ENCODE results near the gene FIZ1.
"Not testable (repeated sequence)": the region's sequence is repeated elsewhere in the genome, so short reads cannot be mapped to it uniquely, and the experiment has no call there.

FIZ1 gene

GRCh38 chr19:55594996-55595545, 4.2 kb downstream of the FIZ1 start:
- DNase-seq (ENCODE audit: low read depth in 2 of 2) = no peak

- DNase-seq (ENCODE audit: low read depth in 2 of 2) = no peak
Measured at GRCh38 chr19:55593096-55593772, 6.1 kb downstream of the FIZ1 start.

- DNase-seq (ENCODE audit: low read depth in 2 of 2) = no peak
Measured at GRCh38 chr19:55592391-55593090, 6.8 kb downstream of the FIZ1 start.

GRCh38 chr19:55591555-55591954, 7.8 kb downstream of the FIZ1 start:
- no peak for DNase-seq (ENCODE audit: low read depth in 2 of 2)

- DNase-seq (ENCODE audit: low read depth in 2 of 2) = no peak
Measured at GRCh38 chr19:55590617-55591016, 8.7 kb downstream of the FIZ1 start.

- DNase-seq (ENCODE audit: low read depth in 2 of 2) = no peak
Measured at GRCh38 chr19:55590109-55590508, 9.2 kb downstream of the FIZ1 start.

- no peak for DNase-seq (ENCODE audit: low read depth in 2 of 2)
Measured at GRCh38 chr19:55588738-55589137, 10.6 kb downstream of the FIZ1 start.

GRCh38 chr19:55586976-55587668, 12.2 kb downstream of the FIZ1 start:
- DNase-seq (ENCODE audit: low read depth in 2 of 2) = peak; percentile 78 to 84

GRCh38 chr19:55585658-55586339, 13.5 kb downstream of the FIZ1 start:
- DNase-seq (ENCODE audit: low read depth in 2 of 2) = no peak

GRCh38 chr19:55584871-55585270, 14.4 kb downstream of the FIZ1 start:
- no peak for DNase-seq (ENCODE audit: low read depth in 2 of 2)

- DNase-seq (ENCODE audit: low read depth in 2 of 2) = not testable (repeated sequence)
Measured at GRCh38 chr19:55583897-55584296, 15.4 kb downstream of the FIZ1 start.

GRCh38 chr19:55582284-55582683, 17.0 kb downstream of the FIZ1 start:
- DNase-seq (ENCODE audit: low read depth in 2 of 2) = not testable (repeated sequence)

- no peak for DNase-seq (ENCODE audit: low read depth in 2 of 2)
Measured at GRCh38 chr19:55581823-55582223, 17.5 kb downstream of the FIZ1 start.

GRCh38 chr19:55581145-55581822, 18.0 kb downstream of the FIZ1 start:
- DNase-seq (ENCODE audit: low read depth in 2 of 2) = no peak

GRCh38 chr19:55580628-55581144, 18.6 kb downstream of the FIZ1 start, which contains the start of gene ZNF579:
Gene ZNF579, minus strand, starts transcription at chr19:55580848. Its CDS starts 1,209 bp downstream, at chr19:55579639.
- peak; percentile 37 to 50 for DNase-seq (ENCODE audit: low read depth in 2 of 2)

GRCh38 chr19:55579766-55580621, 19.3 kb downstream of the FIZ1 start:
- DNase-seq (ENCODE audit: low read depth in 2 of 2) = no peak

GRCh38 chr19:55578761-55579747, 20.3 kb downstream of the FIZ1 start:
- DNase-seq (ENCODE audit: low read depth in 2 of 2) = no peak

- DNase-seq (ENCODE audit: low read depth in 2 of 2) = no peak
Measured at GRCh38 chr19:55578031-55578760, 21.1 kb downstream of the FIZ1 start.

All from stimulated activated CD8-positive, alpha-beta memory T cell treated with anti-CD3 and anti-CD28 coated beads, Interleukin-2, amount 100 ng/mL, for 1 hour (primary cell).